Neural cell (in vitro differentiated cells): ENCODE results near the gene OTUD3. TPM values are rescaled to one million over a fixed set of nuclear protein-coding genes. Genes with fewer than 3 reads are reported as not detected.

Experiments used
- H2AFZ ChIP-seq: fragments of 200-600, 300-800 bp; sonication (generic), shearing (Covaris generic); 2 replicates; pipeline ENCODE4 v1.6.0; 2014; ENCODE audit warnings: low read depth, mild to moderate bottlenecking, antibody characterized with exemption, low read length, moderate library complexity
- H3F3A ChIP-seq: fragments of 200-600 bp; shearing (Covaris generic); 2 replicates; pipeline ENCODE4 v1.6.1; 2016; ENCODE audit warnings: mild to moderate bottlenecking, moderate library complexity, mixed read lengths, antibody characterized with exemption, low read length; ENCODE audit not compliant: insufficient read depth, poor library complexity, severe bottlenecking
- H3K27ac ChIP-seq: fragments of 200-600, 300-800 bp; sonication (generic), shearing (Covaris generic); 2 replicates; pipeline ENCODE4 v1.5.1; 2014; ENCODE audit warnings: mild to moderate bottlenecking, low read length, moderate library complexity
- H3K27me3 ChIP-seq: fragments of 300-800, 200-600 bp; sonication (generic), shearing (Covaris generic); 2 replicates; pipeline ENCODE4 v1.6.0; 2014; ENCODE audit warnings: mild to moderate bottlenecking, low read depth, low read length, moderate library complexity; ENCODE audit not compliant: insufficient read depth
- H3K36me3 ChIP-seq: fragments of 300-800, 200-600 bp; sonication (generic), shearing (Covaris generic); 2 replicates; pipeline ENCODE4 v1.5.1; 2014; ENCODE audit warnings: mild to moderate bottlenecking, antibody characterized with exemption, low read length, moderate library complexity; ENCODE audit not compliant: insufficient read depth
- H3K4me2 ChIP-seq: fragments of 300-800, 200-600 bp; sonication (generic), shearing (Covaris generic); 2 replicates; pipeline ENCODE4 v1.6.0; 2014; ENCODE audit warnings: mild to moderate bottlenecking, low read length
- H3K4me3 ChIP-seq: fragments of 300-800, 200-600 bp; sonication (generic), shearing (Covaris generic); 2 replicates; pipeline ENCODE4 v1.5.1; 2014; ENCODE audit warnings: mild to moderate bottlenecking, low read length, moderate library complexity
- H3K79me2 ChIP-seq: fragments of 200-600 bp; shearing (Covaris generic); replicated peaks from 2 replicates; pipeline ENCODE4 v1.6.0; 2014; ENCODE audit warnings: mild to moderate bottlenecking, low read length, moderate library complexity; ENCODE audit not compliant: insufficient read depth
- H3K9ac ChIP-seq: fragments of 300-800, 200-600 bp; sonication (generic), shearing (Covaris generic); 2 replicates; pipeline ENCODE4 v1.6.1; 2016; ENCODE audit warnings: mild to moderate bottlenecking, low read length, mixed read lengths
- H3K9me2 ChIP-seq: fragments of 200-600 bp; shearing (Covaris generic); 2 replicates; pipeline ENCODE4 v1.6.1; 2016; ENCODE audit warnings: mild to moderate bottlenecking, low read length, mixed read lengths; ENCODE audit not compliant: insufficient read depth
- H3K9me3 ChIP-seq: fragments of 200-600, 300-800 bp; sonication (generic), shearing (Covaris generic); 2 replicates; pipeline ENCODE4 v1.6.1; 2016; ENCODE audit warnings: mild to moderate bottlenecking, mixed run types, low read length, moderate library complexity, mixed read lengths
- H4K20me1 ChIP-seq: fragments of 200-600 bp; shearing (Covaris generic); 2 replicates; pipeline ENCODE4 v1.6.1; 2016; ENCODE audit warnings: mild to moderate bottlenecking, mixed run types; ENCODE audit not compliant: insufficient read depth
- CTCF ChIP-seq: fragments of 450-650 bp; IDR thresholded peaks from 2 replicates; pipeline ENCODE4 v1.5.1; 2014; ENCODE audit warnings: antibody characterized with exemption, mild to moderate bottlenecking, moderate library complexity; ENCODE audit not compliant: poor library complexity, severe bottlenecking
- EP300 ChIP-seq: fragments of 450-650 bp; conservative IDR thresholded peaks from 2 replicates; pipeline ENCODE4 v1.6.1; 2014; ENCODE audit warnings: antibody characterized with exemption, mild to moderate bottlenecking, moderate library complexity; ENCODE audit not compliant: poor library complexity, severe bottlenecking
- EZH2 ChIP-seq: fragments of 200-600, 300-800 bp; shearing (Covaris generic), sonication (generic); IDR thresholded peaks from 2 replicates; pipeline ENCODE4 v1.6.1; 2014; ENCODE audit warnings: antibody characterized with exemption, low read length, borderline replicate concordance, mild to moderate bottlenecking; ENCODE audit not compliant: insufficient read depth, poor library complexity, severe bottlenecking
- MXI1 ChIP-seq: fragments of 450-650 bp; conservative IDR thresholded peaks from 2 replicates; pipeline ENCODE4 v1.6.1; 2014; ENCODE audit warnings: antibody characterized with exemption, mild to moderate bottlenecking; ENCODE audit not compliant: poor library complexity, severe bottlenecking
- POLR2AphosphoS5 ChIP-seq: IDR thresholded peaks from 2 replicates; pipeline ENCODE4 v1.6.1; 2012
- RAD21 ChIP-seq: fragments of 450-650 bp; conservative IDR thresholded peaks from 2 replicates; pipeline ENCODE4 v1.6.1; 2014; ENCODE audit warnings: antibody characterized with exemption, mild to moderate bottlenecking, moderate library complexity
- REST ChIP-seq: IDR thresholded peaks from 2 replicates; pipeline ENCODE4 v1.6.1; 2012; ENCODE audit warnings: borderline replicate concordance
- SMC3 ChIP-seq: fragments of 450-650 bp; conservative IDR thresholded peaks from 2 replicates; pipeline ENCODE4 v1.6.1; 2014; ENCODE audit warnings: antibody characterized with exemption, mild to moderate bottlenecking, moderate library complexity; ENCODE audit not compliant: poor library complexity
- TAF1 ChIP-seq: IDR thresholded peaks from 2 replicates; pipeline ENCODE4 v1.6.1; 2012; ENCODE audit warnings: low read depth
- polyA plus RNA-seq: library from polyadenylated mRNA; depleted of rRNA; stranded (reverse); fragments of >200 nt; gene quantifications from 2 replicates; pipeline ENCODE4 v1.2.3, GENCODE V29; 2014

The OTUD3 gene
- polyA plus RNA-seq, 1 donor from 2014 or later, result 24.0 TPM

GRCh38 chr1:19942657-19943056 lies 60.5 kb downstream of the OTUD3 start:
- no peaks in the 10 kb centered on the region for H3K27me3 ChIP-seq
- H3K9ac ChIP-seq, result no peak overlapping the region
- no peaks in the 10 kb centered on the region for H3K9me3 ChIP-seq
- H3F3A ChIP-seq, result no peaks in the 10 kb centered on the region
- no peak overlapping the region for H3K27ac ChIP-seq
- no peaks in the 10 kb centered on the region for H3K79me2 ChIP-seq
- TF ChIP-seq CTCF (no peak), TAF1 (no peak), REST (no peak), POLR2AphosphoS5 (no peak), EZH2 (no peak), RAD21 (no peak), MXI1 (no peak)
- H3K9me2 ChIP-seq, result no peaks in the 10 kb centered on the region
- H4K20me1 ChIP-seq, result no peaks in the 10 kb centered on the region
- H2AFZ ChIP-seq, result no peak overlapping the region
- no peak overlapping the region for H3K4me3 ChIP-seq
- no peaks in the 10 kb centered on the region for H3K36me3 ChIP-seq
- H3K4me2 ChIP-seq, result no peak overlapping the region

GRCh38 chr1:19945914-19946313 lies 63.7 kb downstream of the OTUD3 start:
- no peaks in the 10 kb centered on the region for H3K36me3 ChIP-seq
- no peak overlapping the region for H3K9ac ChIP-seq
- no peaks in the 10 kb centered on the region for H3K79me2 ChIP-seq
- H3F3A ChIP-seq, result no peaks in the 10 kb centered on the region
- H3K27ac ChIP-seq, result no peak overlapping the region
- no peaks in the 10 kb centered on the region for H4K20me1 ChIP-seq
- no peak for TF ChIP-seq EP300
- no peaks in the 10 kb centered on the region for H3K27me3 ChIP-seq
- H3K4me3 ChIP-seq, result no peak overlapping the region
- H3K9me3 ChIP-seq, result no peaks in the 10 kb centered on the region
- H3K9me2 ChIP-seq, result no peaks in the 10 kb centered on the region
- no peak overlapping the region for H2AFZ ChIP-seq
- H3K4me2 ChIP-seq, result no peak overlapping the region

- H3K79me2 ChIP-seq, result no peaks in the 10 kb centered on the region
- H3K9me3 ChIP-seq, result no peaks in the 10 kb centered on the region
- no peak overlapping the region for H3K27ac ChIP-seq
- H3F3A ChIP-seq, result no peaks in the 10 kb centered on the region
- H3K9me2 ChIP-seq, result no peaks in the 10 kb centered on the region
- no peaks in the 10 kb centered on the region for H4K20me1 ChIP-seq
- no peak overlapping the region for H3K9ac ChIP-seq
- H2AFZ ChIP-seq, result no peak overlapping the region
- H3K27me3 ChIP-seq, result no peaks in the 10 kb centered on the region
- H3K4me2 ChIP-seq, result no peak overlapping the region
- H3K4me3 ChIP-seq, result no peak overlapping the region
- TF ChIP-seq REST, result no peak
- TF ChIP-seq SMC3, result no peak
- no peak for TF ChIP-seq EZH2
- TF ChIP-seq POLR2AphosphoS5, result no peak
- no peak for TF ChIP-seq CTCF
- TF ChIP-seq TAF1, result no peak
- H3K36me3 ChIP-seq, result no peaks in the 10 kb centered on the region
Observed at GRCh38 chr1:19946331-19946751, 64.1 kb downstream of the OTUD3 start.
